ENCODE data around the gene TBRG1. TPM values are rescaled to one million over a fixed set of nuclear protein-coding genes. Genes with fewer than 3 reads are reported as not detected.

Gene TBRG1
- total and polyA plus RNA-seq, 5 donors: 17.9 to 28.6 (median 25.3) TPM

- no peaks in the 10 kb centered on the region for H3K9me3 ChIP-seq (ENCODE audit: control insufficient read depth, low read length)
- DNase-seq (no peak), ATAC-seq (no peak)
- intact Hi-C loops (cut with DNase I): no loop called here
- H3K27me3 ChIP-seq (ENCODE audit: control insufficient read depth, insufficient read depth): no peaks in the 10 kb centered on the region
- no peak overlapping the region for H3K27ac ChIP-seq (ENCODE audit: low read length)
- WGBS: 91% methylated on average over 3 of the region's 3 CpGs
- H3K4me1 ChIP-seq (ENCODE audit: control insufficient read depth, insufficient read depth, low read length): no peaks in the 10 kb centered on the region
- no peak overlapping the region for H3K4me3 ChIP-seq (ENCODE audit: low read length)
Observed at GRCh38 chr11:124642628-124643027, 20.0 kb downstream of the TBRG1 start.

GRCh38 chr11:124643042-124643604 is 20.5 kb downstream of the TBRG1 start:
- no peaks in the 10 kb centered on the region for H3K9me3 ChIP-seq (ENCODE audit: control insufficient read depth, low read length)
- no peak overlapping the region for H3K27ac ChIP-seq (ENCODE audit: low read length)
- DNase-seq: no peak
- no peak for ATAC-seq
- H3K4me3 ChIP-seq (ENCODE audit: low read length): no peak overlapping the region
- H3K27me3 ChIP-seq (ENCODE audit: control insufficient read depth, insufficient read depth): no peaks in the 10 kb centered on the region
- intact Hi-C loops (cut with DNase I): no loop called here
- H3K4me1 ChIP-seq (ENCODE audit: control insufficient read depth, insufficient read depth, low read length): no peaks in the 10 kb centered on the region
- 85% methylated on average over 10 of the region's 10 CpGs for WGBS

GRCh38 chr11:124643605-124644425 is 21.2 kb downstream of the TBRG1 start:
- peak in 1 of 2 donors; percentile 77 for ATAC-seq
- WGBS: 27% methylated on average over 3 of the region's 3 CpGs
- intact Hi-C loops (cut with DNase I): no loop called here
- H3K27me3 ChIP-seq (ENCODE audit: control insufficient read depth, insufficient read depth): no peaks in the 10 kb centered on the region
- no peaks in the 10 kb centered on the region for H3K4me1 ChIP-seq (ENCODE audit: control insufficient read depth, insufficient read depth, low read length)
- H3K9me3 ChIP-seq (ENCODE audit: control insufficient read depth, low read length): no peaks in the 10 kb centered on the region
- no peak overlapping the region for H3K27ac ChIP-seq (ENCODE audit: low read length)
- H3K4me3 ChIP-seq (ENCODE audit: low read length): no peak overlapping the region
- no peak for DNase-seq

GRCh38 chr11:124644426-124645280 is 22.0 kb downstream of the TBRG1 start:
- H3K4me3 ChIP-seq (ENCODE audit: low read length): peak overlapping the region; percentile 35

GRCh38 chr11:124646148-124646547 is 23.5 kb downstream of the TBRG1 start:
- Histone ChIP-seq H3K27ac (ENCODE audit: low read length) (no peak overlapping the region), H3K4me3 (ENCODE audit: low read length) (no peak overlapping the region), H3K9me3 (ENCODE audit: control insufficient read depth, low read length) (no peaks in the 10 kb centered on the region), H3K4me1 (ENCODE audit: control insufficient read depth, insufficient read depth, low read length) (no peaks in the 10 kb centered on the region), H3K27me3 (ENCODE audit: control insufficient read depth, insufficient read depth) (no peaks in the 10 kb centered on the region)
- DNase-seq (no peak), ATAC-seq (no peak)
- intact Hi-C loops (cut with DNase I): no loop called here
- WGBS: 80% methylated on average over 3 of the region's 3 CpGs

More at GRCh38 chr11:124644426-124645280, 22.0 kb downstream of the TBRG1 start:
- WGBS: 20% methylated on average over 16 of the region's 16 CpGs
- Histone ChIP-seq H3K4me1 (ENCODE audit: control insufficient read depth, insufficient read depth, low read length) (no peaks in the 10 kb centered on the region), H3K27me3 (ENCODE audit: control insufficient read depth, insufficient read depth) (no peaks in the 10 kb centered on the region), H3K9me3 (ENCODE audit: control insufficient read depth, low read length) (no peaks in the 10 kb centered on the region), H3K27ac (ENCODE audit: low read length) (no peak overlapping the region)
- DNase-seq (peak; percentile 40 to 66 (median 57)), ATAC-seq (peak; percentile 81 to 82)
- intact Hi-C loops (cut with DNase I): no loop called here

GRCh38 chr11:124648610-124649009 is 25.9 kb downstream of the TBRG1 start:
- no peak overlapping the region for H3K27ac ChIP-seq (ENCODE audit: low read length)
- H3K4me3 ChIP-seq (ENCODE audit: low read length): no peak overlapping the region
- no peaks in the 10 kb centered on the region for H3K27me3 ChIP-seq (ENCODE audit: control insufficient read depth, insufficient read depth)
- no peaks in the 10 kb centered on the region for H3K9me3 ChIP-seq (ENCODE audit: control insufficient read depth, low read length)
- WGBS: 59% methylated on average over 6 of the region's 6 CpGs
- no peak for DNase-seq
- no peaks in the 10 kb centered on the region for H3K4me1 ChIP-seq (ENCODE audit: control insufficient read depth, insufficient read depth, low read length)
- ATAC-seq: no peak
- intact Hi-C loops (cut with DNase I): no loop called here

GRCh38 chr11:124656774-124657630 is 34.3 kb downstream of the TBRG1 start:
- no peak overlapping the region for H3K27ac ChIP-seq (ENCODE audit: low read length)
- no peak overlapping the region for H3K4me3 ChIP-seq (ENCODE audit: low read length)
- intact Hi-C loops (cut with DNase I): no loop called here
- ATAC-seq (no peak), DNase-seq (no peak)
- no peaks in the 10 kb centered on the region for H3K4me1 ChIP-seq (ENCODE audit: control insufficient read depth, insufficient read depth, low read length)
- WGBS: 67% methylated on average over 16 of the region's 16 CpGs
- H3K9me3 ChIP-seq (ENCODE audit: control insufficient read depth, low read length): no peaks in the 10 kb centered on the region
- H3K27me3 ChIP-seq (ENCODE audit: control insufficient read depth, insufficient read depth): no peaks in the 10 kb centered on the region

- DNase-seq (no peak), ATAC-seq (no peak)
- H3K27me3 ChIP-seq (ENCODE audit: control insufficient read depth, insufficient read depth): no peaks in the 10 kb centered on the region
- no peaks in the 10 kb centered on the region for H3K9me3 ChIP-seq (ENCODE audit: control insufficient read depth, low read length)
- 81% methylated on average over 5 of the region's 5 CpGs for WGBS
- intact Hi-C loops (cut with DNase I): no loop called here
- H3K27ac ChIP-seq (ENCODE audit: low read length): no peak overlapping the region
- no peak overlapping the region for H3K4me3 ChIP-seq (ENCODE audit: low read length)
- no peaks in the 10 kb centered on the region for H3K4me1 ChIP-seq (ENCODE audit: control insufficient read depth, insufficient read depth, low read length)
Observed at GRCh38 chr11:124657904-124658303, 35.2 kb downstream of the TBRG1 start.

GRCh38 chr11:124658501-124658900 is 35.8 kb downstream of the TBRG1 start:
- 90% methylated on average over 3 of the region's 3 CpGs for WGBS
- intact Hi-C loops (cut with DNase I): no loop called here
- Histone ChIP-seq H3K27ac (ENCODE audit: low read length) (no peak overlapping the region), H3K9me3 (ENCODE audit: control insufficient read depth, low read length) (no peaks in the 10 kb centered on the region), H3K27me3 (ENCODE audit: control insufficient read depth, insufficient read depth) (no peaks in the 10 kb centered on the region), H3K4me3 (ENCODE audit: low read length) (no peak overlapping the region), H3K4me1 (ENCODE audit: control insufficient read depth, insufficient read depth, low read length) (no peaks in the 10 kb centered on the region)
- ATAC-seq: no peak
- no peak for DNase-seq

- H3K27me3 ChIP-seq (ENCODE audit: control insufficient read depth, insufficient read depth): no peaks in the 10 kb centered on the region
- DNase-seq (no peak), ATAC-seq (no peak)
- H3K4me3 ChIP-seq (ENCODE audit: low read length): no peak overlapping the region
- no peaks in the 10 kb centered on the region for H3K9me3 ChIP-seq (ENCODE audit: control insufficient read depth, low read length)
- H3K4me1 ChIP-seq (ENCODE audit: control insufficient read depth, insufficient read depth, low read length): no peaks in the 10 kb centered on the region
- 94% methylated on average over 1 of the region's 1 CpG for WGBS
- intact Hi-C loops (cut with DNase I): no loop called here
- H3K27ac ChIP-seq (ENCODE audit: low read length): no peak overlapping the region
Observed at GRCh38 chr11:124658986-124659385, 36.3 kb downstream of the TBRG1 start.
